Measurements from ENCODE around the gene MTFR1L.

DNA sequence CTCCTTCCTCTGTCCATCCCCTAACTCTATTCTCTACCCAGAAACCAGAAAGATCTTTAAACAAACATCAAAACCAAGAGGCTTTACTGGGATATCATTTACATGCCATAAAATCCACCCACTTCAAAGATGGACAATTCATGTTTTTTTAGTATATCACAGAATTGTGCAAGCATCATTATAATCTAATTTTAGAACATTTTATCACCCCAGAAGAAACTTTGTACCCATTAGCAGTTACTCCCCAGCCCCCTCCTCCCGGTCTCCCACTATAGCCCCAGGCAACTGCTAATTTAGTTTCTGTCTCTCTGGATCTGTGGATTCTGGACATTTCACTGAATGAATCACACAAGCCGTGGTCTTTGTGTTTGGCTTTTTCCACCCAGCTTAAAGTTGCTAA is 24.5 kb upstream of the MTFR1L start:
- TF ChIP-seq, protein P1, sequence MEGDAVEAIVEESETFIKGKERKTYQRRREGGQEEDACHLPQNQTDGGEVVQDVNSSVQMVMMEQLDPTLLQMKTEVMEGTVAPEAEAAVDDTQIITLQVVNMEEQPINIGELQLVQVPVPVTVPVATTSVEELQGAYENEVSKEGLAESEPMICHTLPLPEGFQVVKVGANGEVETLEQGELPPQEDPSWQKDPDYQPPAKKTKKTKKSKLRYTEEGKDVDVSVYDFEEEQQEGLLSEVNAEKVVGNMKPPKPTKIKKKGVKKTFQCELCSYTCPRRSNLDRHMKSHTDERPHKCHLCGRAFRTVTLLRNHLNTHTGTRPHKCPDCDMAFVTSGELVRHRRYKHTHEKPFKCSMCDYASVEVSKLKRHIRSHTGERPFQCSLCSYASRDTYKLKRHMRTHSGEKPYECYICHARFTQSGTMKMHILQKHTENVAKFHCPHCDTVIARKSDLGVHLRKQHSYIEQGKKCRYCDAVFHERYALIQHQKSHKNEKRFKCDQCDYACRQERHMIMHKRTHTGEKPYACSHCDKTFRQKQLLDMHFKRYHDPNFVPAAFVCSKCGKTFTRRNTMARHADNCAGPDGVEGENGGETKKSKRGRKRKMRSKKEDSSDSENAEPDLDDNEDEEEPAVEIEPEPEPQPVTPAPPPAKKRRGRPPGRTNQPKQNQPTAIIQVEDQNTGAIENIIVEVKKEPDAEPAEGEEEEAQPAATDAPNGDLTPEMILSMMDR (IDR thresholded peaks at IDR 0.05) = no peak
- no peak for TF ChIP-seq POLR2AphosphoS5 (IDR thresholded peaks at IDR 0.05)

All from stomach (tissue), 4 donors.